ENCODE measurements around the gene CCDC27.

DNA sequence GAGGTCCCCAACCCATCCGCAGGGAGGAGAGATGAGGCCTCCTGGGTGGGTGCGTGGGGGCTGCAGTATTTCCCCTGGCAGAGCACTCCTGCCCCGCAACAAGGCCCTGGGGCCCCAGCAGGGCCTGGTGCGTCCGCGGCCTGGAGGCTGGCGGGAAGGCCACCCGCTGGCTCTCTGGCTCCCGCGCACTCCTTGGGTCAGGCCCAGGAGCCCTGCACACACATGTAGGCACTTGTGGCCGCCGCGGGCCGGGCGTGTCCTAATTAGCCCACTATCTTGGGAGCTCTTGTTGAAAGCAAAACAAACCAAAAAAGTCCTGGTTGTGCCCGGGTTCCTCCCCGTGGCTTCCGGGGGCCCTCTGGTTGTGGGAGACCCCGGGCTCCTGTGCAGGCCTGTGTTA, 49.7 kb upstream of the CCDC27 start:
- TF ChIP-seq EZH2phosphoT487 (IDR thresholded peaks at IDR 0.05; ENCODE audit: borderline replicate concordance, low read length): no peak
- no peak for TF ChIP-seq CTCF (IDR thresholded peaks at IDR 0.05; ENCODE audit: low read depth, low read length, poor library complexity, severe bottlenecking)

Measured in DOHH2 (cell line).